Left ventricle myocardium superior (tissue), 1 donor: ENCODE measurements around the gene CDYL2. TPM values are rescaled to one million over a fixed set of nuclear protein-coding genes. Genes with fewer than 3 reads are reported as not detected.
"Not testable (repeated sequence)": the region's sequence is repeated elsewhere in the genome, so short reads cannot be mapped to it uniquely, and the experiment has no call there.

ENCODE experiments used
- ATAC-seq: fragments of 200-7000 bp; cut with Tn5 transposase; one replicate; pipeline ENCODE4 v1.9.1; 2020; ENCODE audit warnings: mild to moderate bottlenecking, moderate library complexity
- DNase-seq: peaks from one replicate; pipeline ENCODE4 v3.0.0-alpha.2; 2020
- intact Hi-C: fragments of 100-400 bp; cut with micrococcal nuclease; formaldehyde crosslinking; loops from one replicate; pipeline ENCODE4 v1.11.0; 2022
- total RNA-seq: library from RNA; stranded (reverse); fragmentation: NEBNext Ultra II Directional; extraction: Animal tissue kit (Norgen Biotek cat#: 25700); gene quantifications from one replicate; pipeline ENCODE4 v1.2.1, GENCODE V29; 2021
- donor health status: DM: no; HTN: yes; CAD: no; lungs with severe emphysema.

CDYL2 gene
- total RNA-seq, 1 donor from 2014 or later: 2.9 TPM

DNA sequence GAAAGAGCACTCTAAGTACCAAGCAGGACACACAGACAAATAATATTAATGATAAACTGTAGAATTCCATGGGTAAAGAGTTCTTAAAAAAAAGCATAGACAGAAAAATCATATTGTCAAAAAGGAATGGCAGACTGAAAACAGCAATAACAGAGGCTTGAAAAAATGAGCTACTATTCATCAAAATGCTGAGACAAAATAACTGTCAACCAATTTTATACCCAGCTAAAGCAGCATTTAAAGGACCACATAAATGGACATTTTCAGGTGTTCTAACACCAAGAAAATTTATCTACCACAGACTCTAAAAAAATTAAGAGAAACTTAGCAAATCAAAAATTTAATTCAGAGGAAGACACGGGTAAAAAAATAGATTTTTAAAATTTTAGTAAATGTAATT lies 144.5 kb downstream of the CDYL2 start:
- intact Hi-C loops: no loop called here
- DNase-seq: no peak
- ATAC-seq: no peak

DNA sequence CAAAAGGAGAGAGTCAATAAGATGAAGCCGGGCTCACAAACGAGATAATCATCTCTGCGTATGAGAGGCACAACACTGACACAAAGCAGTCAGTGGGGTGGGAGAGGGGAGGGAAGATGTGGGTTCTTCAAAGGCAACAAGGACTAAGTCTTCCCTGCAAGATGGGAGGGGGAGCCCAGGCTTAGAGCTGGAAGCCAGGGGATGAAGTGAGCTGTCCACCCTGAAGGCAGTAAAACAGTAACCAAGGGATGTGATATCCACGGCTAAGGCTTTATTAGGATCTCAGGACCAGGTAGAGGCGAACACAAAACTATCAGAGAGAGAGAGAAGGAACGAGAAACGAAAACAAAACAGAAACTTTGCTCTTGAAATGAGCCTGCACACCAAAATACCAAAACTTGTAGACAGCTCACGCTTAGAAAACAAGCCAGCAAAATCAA lies 147.7 kb downstream of the CDYL2 start:
- intact Hi-C loops: no loop called here
- DNase-seq: no peak
- ATAC-seq: no peak

DNA sequence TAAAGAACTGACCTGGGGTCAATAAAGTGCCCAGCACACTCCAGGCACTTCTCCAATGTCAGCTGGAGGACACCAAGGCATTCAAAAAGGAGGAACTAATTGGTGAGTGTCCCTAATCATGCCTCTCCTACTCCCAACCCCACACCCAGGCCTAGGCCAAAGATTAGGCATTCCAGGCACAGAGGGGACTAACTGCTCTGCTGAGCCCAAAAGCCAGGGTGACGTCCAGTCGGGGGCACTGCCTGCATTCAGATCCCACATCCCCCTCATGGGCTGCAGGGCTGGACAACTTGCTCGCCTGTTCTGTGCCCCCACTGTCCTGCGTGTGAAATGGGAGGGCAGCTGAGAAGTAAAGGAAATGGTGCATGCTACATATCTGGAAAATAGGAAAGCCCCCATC lies 148.2 kb downstream of the CDYL2 start:
- DNase-seq: no peak
- intact Hi-C loops: no loop called here
- ATAC-seq: no peak

DNA sequence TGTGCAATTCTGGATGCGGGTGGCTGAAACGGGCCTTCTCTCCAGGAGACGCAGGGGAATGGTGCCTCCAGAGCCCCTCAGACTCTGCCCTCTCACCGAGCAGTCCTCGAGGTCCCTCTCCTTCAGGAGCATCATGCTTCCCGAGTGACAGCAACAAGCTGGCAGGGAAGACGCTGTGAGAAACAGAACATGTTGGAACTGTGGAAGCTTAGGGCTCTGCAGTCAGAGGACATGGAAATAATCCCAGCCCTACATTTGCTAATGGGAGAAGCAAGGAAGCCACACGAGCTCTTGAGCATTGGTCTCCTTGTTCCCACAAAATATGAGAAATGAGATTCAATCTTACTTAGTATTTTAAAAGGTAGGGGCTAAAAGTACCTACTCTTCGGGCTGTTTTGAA lies 148.6 kb downstream of the CDYL2 start:
- DNase-seq (no peak), ATAC-seq (no peak)
- intact Hi-C loops: no loop called here

DNA sequence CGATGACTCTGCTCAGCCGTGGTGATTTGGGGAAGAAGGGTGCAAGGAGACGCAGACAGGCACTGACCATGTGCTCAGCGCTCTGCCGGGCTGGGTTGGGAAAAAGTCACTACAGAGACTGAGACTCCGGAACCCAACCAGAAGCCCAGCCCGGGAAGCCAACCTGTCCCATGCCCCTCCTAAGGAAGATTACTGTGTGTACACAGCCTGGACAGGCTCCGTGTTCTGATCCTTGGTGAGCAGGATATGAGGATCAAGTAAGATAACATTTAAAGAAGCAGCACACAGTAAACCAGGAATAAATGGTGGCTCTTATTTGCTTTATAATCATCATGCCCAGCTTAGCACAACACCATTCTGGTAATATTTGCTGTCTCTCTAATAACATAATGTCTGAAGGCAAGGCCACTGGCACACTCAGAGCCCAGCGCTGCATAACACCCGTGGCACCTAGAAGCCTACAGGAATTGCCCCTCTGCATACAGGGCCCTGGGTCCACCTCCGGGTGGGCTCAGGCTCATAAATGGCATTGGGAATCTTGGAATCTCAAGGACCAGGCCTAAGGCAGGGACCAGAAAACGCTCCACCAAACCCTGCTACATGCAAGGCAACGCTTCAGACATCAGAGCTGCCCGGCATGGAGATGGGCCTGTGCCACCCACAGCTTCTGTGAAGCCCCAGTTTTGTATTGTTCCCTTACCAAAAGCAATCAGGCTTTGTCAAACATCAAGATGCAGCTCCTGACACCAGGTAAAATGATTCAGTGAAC lies 150.1 kb downstream of the CDYL2 start:
- no peak for DNase-seq
- intact Hi-C loops: no loop called here
- no peak for ATAC-seq

DNA sequence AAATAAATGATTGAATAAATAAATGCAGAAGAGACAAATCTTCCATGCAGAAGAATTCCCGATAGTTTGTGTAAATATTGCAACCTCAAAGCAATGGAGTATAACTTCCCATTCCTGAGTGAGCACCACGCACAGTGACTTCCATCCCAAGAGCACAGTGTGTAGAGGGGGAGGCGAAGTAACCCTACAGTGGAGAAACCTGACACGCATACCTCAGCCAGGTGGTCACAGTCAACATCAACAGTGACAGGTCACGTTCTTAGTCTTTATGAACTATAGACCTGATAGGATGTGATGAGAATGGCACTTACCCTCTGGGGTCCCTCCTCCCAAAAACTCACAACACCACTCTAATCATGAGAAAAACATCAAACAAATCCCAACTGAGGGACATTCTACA lies 152.0 kb downstream of the CDYL2 start:
- ATAC-seq (no peak), DNase-seq (no peak)
- intact Hi-C loops: no loop called here

DNA sequence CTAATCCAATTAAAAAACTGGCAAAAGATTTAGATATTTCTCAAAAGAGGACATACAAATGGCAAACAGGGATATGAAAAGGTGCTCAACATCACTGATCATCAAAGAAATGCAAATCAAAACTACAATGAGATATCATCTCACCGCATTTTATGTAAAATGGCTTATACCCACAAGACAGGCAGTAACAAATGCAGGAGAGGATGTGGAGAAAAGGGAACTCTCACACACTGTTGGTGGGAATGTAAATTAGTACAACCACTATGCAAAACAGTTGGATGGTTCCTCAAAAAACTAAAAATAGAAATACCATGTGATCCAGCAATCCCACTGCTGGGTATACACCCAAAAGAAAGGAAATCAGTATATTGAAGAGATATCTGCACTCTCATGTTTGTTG lies 154.1 kb downstream of the CDYL2 start:
- DNase-seq, intact Hi-C loops, ATAC-seq: not testable (repeated sequence)

DNA sequence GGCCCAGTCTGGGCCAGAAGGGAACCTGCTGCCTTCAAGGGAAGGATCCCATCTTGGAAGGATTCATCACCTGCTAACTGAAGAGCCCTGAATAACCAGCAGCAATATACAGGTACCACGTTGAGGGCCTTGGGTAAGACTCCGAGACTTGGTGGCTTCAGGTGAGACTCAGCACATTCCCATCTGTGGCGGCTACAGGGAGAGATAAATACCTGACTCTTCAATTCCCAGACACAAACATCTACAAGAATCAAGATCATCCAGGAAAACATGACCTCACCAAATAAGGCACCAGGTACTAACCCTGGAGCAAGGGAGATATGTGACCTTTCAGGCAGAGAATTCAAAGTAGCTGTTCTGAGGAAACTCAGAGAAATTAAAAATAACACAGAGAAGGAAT lies 164.1 kb downstream of the CDYL2 start:
- intact Hi-C loops: no loop called here
- ATAC-seq: no peak
- DNase-seq: no peak

DNA sequence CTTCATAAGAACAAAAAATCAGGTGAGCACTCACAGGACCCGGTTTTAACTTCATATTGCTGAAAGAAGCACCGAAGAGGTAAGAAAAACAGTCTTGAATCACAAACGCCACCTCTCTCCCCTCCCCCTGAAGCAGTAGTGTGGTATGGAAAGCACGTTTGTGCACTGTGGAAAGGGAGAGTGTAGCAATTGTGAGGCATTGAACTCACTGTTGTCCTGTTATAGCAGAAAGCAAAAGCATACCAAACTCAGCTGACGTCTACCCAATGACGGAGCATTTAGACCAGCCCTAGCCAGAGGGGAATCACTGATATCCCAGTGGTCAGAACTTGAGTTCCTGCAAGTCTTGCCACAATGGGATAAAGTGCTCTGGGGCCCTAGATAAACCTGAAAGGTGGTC lies 164.8 kb downstream of the CDYL2 start:
- no peak for ATAC-seq
- no peak for DNase-seq
- intact Hi-C loops: no loop called here

DNA sequence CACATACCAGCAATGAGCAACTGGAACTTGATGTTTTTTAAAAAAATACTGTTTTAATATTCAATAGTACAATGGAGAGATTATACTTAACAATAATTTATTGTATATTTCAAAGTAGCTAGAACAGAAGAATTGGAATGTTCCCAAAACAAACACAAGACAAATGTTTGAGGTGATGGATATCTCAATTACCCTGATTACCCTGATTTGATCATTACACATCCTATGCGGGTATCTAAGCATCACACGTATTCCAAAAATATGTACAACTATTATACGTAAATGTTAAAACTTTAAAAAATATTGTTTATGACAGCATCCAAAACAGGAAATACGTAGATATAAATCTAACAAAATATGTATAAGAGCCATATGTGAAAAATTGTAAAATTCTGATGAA lies 166.8 kb downstream of the CDYL2 start:
- ATAC-seq (no peak), DNase-seq (no peak)

DNA sequence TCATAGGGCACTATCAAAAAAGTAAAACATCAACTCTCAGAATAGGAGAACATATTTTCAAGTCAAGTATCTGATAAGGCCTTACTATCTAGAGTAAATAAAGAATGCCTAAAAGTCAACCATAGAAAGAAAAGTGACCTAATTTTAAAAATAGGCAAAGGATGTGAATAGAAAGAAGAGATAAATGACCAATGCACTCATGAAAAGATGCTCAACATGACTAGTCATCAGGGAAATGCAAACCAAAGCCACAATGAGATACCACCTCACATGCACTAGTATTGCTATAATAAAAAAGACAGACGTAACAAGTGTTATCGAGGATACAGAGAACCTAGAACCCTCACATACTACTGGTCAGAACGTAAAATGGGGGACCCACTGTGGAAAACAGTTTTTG lies 172.8 kb downstream of the CDYL2 start:
- ATAC-seq (no peak), DNase-seq (no peak)
- intact Hi-C loops: no loop called here

More for the DNA sequence above, 166.8 kb downstream of the CDYL2 start:
- intact Hi-C loops: no loop called here

DNA sequence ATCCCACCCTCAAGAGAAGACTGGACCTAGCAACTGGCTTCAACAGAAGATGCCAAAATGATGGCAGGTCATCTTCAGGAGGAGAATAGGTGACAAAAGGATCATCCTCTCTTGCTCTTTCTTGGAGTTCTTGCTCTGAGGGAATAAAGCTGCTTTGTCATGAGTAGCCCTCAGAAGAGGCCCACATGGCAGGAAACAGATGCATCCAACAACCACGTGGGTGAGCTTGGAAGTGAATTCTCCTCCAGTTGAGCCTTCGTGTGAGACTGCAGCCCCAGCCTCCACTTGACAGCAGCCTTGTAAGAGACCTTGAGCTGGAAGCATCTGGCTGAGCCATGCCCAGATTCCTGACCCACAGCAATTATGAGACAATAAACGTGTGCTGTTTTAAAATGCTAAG lies 176.1 kb downstream of the CDYL2 start:
- DNase-seq (no peak), ATAC-seq (no peak)
- intact Hi-C loops: no loop called here

DNA sequence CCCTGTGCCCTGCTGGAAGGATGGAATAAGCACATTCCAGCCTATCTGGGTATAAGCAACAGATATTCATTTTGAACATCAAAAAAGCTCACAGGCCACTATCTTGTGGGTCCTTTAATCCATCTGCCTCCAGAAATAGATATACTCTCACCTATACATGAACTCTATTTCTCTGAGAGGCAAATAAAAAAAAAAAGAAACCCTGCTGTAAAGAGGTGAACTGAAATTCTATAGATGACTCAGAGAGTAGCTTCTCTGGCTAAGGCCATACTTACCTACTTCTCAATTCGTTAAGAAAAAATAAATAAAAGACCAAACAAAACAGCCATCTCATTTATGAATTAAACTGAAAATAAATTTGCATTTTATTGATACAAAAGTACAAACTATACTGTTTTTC lies 177.3 kb downstream of the CDYL2 start:
- intact Hi-C loops: no loop called here
- ATAC-seq (no peak), DNase-seq (no peak)

DNA sequence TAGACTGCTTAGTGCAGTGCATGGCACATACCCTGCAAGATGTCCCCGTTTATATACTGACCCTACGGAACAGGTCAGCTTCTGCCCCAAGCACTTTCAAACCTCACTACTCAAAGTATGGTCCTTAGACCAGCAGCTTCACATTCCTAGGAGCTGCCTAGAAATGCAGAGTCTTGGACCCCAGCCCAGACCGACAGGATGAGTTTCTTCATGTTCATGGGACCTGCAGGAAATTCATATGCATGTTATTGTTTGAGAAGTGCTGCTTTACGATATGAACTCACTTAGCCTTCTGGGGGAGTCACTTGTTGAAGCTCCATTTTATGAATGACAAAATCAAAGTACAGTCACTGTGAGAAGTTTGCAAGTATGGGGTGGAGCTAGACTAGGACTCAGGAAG lies 181.0 kb downstream of the CDYL2 start:
- DNase-seq (no peak), ATAC-seq (no peak)
- intact Hi-C loops: no loop called here

DNA sequence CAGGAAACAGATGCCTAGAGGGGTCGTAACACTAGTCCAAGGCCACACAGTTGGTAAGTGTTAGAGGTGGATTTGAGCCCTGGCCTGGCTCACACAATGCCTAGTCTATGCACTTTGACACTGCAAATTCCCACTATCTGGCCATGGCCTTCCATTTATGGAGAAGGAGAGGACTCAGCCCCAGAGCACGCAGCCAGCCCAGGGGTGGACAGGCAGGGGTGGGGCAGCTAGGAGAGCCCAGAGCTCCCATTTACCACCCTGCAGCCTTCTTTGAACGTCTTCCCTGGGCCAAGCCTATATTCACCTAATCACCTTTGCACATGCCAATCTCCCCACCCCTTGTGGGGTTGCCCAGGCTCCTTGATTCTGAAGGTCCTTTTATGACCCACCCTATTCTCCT lies 182.4 kb downstream of the CDYL2 start:
- DNase-seq (no peak), ATAC-seq (no peak)
- intact Hi-C loops: no loop called here

DNA sequence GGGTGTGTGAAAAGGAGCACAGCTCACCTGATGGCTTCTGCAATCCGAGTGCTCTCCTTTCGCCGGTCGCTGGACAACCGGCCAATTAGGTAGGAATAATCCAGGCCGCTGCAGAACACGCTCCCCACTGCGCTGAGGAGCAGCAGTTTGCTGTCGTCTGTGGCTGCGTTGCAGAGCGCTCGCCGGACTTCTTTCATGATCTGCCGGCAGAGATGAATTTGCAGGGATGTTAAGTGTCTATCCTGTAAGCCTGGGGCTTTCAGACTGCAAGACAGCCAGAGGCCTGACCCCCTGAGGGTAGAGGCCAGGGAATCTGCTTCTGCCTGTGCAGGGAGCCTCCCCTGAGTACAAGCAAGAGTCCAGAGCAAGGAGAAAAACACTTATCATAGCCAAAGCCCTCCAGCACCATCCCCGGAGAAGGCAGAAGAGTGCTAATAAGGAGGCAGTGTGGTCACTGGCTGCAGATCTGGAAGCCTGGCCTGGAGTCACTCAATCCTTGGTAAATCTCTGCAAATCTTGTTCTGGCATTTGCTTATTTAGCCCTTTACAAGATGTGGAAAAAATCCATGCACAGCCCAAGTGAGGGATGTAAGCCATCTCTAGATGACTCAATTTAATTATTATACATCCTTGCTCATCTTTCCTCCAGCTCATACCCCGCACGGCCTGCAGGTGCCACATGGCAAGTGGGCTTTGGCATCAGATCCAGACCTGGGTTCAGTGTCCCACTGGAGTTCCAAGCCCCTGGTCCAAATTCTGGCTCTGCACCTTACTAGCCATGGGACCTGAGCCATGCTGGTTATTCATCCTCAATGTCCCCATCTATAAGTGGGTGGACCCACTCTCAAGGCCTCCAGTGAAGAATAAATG lies 183.4 kb downstream of the CDYL2 start:
- intact Hi-C loops: no loop called here
- DNase-seq (no peak), ATAC-seq (no peak)

DNA sequence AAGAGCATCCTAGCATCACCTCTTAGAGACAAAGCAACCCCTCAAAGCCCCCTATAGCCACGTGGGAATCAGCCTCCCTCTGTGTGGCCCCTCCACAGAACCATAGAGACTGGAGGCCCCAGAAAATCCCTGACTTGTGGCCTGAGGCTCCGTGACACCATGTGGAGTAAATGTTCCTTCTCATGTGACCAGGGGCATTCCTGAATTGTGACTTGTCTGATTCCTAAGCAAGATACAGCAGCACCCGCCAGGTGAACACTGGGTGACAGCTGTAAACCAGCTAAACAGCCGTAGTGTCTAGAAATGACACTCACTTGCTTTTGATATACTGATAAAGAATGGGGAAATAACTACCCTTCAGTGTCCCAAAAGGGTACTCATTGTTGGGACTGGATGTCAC lies 184.6 kb downstream of the CDYL2 start:
- ATAC-seq (no peak), DNase-seq (no peak)
- intact Hi-C loops: no loop called here

DNA sequence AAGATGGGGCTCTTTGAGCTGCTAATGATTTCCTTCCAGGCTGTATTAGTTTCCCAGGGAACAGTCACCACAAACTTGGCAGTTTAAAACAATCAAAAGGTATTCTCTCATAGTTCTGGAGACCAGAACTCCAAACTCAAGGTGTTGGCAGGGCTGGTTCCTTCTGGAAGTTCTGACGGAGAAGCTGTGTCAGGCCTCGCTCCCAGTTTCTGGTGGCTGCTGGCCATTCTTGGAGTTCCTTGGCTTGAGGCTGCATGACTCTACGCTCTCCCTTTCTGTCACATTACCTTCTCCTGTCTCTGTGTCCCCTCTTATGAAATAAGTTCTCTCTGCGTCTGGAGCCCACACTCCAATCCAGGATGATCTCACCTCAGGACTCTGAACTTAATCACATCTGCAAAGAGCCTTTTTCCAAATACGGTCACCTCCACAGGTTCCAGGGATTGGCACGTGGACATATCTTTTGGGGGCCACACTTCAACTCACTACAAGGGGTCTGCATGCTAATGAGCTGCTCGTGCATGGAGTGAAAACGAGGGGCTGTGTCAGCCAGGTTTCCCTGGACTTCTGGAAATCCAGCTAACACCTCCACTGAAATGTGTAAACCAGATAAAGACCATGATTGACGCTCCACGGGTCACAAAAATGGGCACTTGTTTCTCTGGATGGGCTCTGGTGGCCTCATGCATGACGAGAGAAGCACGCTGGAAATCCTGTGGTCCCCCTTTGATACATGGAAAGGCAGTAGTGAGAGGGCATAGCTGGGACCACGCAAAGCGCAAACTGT lies 185.3 kb downstream of the CDYL2 start:
- no peak for DNase-seq
- ATAC-seq: no peak
- intact Hi-C loops: no loop called here

DNA sequence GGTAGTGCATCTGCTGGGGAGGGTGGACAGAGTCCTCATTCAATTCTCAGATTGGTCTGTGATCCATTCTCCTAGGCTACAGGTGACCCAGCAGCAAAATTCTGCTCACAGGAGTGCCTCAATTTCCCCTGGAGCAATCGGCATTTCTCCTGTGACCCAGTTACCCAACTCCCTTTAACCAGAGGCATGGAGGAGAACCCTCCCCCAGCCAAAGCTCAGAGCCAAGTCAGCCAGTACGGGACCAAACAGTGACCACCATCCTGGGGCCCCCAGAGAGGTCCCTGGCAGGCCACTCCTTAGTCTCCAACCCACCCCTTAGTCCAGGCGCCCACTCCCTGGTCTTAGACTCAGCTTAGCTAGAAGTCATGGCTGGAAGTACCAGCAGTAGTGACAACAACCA lies 188.0 kb downstream of the CDYL2 start:
- intact Hi-C loops: no loop called here
- ATAC-seq (no peak), DNase-seq (no peak)

DNA sequence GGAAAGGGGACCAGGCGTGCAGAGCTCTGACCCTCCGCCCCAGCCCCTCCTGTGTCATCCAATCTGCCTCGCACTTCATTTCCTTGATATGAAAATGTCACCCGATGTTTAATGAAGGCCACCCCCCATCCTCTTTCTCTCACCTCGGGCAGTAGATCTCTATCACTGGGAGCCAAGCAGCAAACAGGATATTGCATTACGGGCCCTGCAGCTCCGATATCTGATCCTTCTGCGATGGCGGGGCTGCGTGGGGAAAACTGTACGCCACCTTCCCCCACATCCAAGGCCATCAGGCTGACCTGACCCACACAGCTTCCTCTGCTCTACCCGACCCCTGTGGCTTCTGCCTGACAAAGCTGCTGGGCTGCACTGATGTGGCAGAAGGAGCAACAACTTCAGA lies 188.7 kb downstream of the CDYL2 start:
- ATAC-seq: no peak
- no peak for DNase-seq
- intact Hi-C loops: no loop called here
